ENCODE measurements around the gene C19orf81. TPM values are rescaled to one million over a fixed set of nuclear protein-coding genes. Genes with fewer than 3 reads are reported as not detected.

C19orf81 gene
- total and polyA plus RNA-seq, 2 experiments from 2014 or later = 1.6 TPM; not detected in 1

GRCh38 chr19:50646074-50646807, 3.0 kb upstream of the C19orf81 start:
- Histone ChIP-seq H3K9me3 (ENCODE audit: low read depth) (no peaks in the 10 kb centered on the region), H3K27me3 (replicated peaks; ENCODE audit: insufficient read depth) (peaks cover 4% of the 10 kb centered on the region), H2AFZ (no peak overlapping the region), H3K27ac (no peak overlapping the region), H3K4me1 (ENCODE audit: insufficient read depth) (no peaks in the 10 kb centered on the region), H3F3A (ENCODE audit: insufficient read depth) (no peaks in the 10 kb centered on the region), H4K20me1 (ENCODE audit: insufficient read depth) (no peaks in the 10 kb centered on the region), H3K4me3 (no peak overlapping the region), H3K9ac (no peak overlapping the region), H3K9me2 (ENCODE audit: insufficient read depth) (no peaks in the 10 kb centered on the region), H3K36me3 (ENCODE audit: low read depth) (no peaks in the 10 kb centered on the region), H3K79me2 (ENCODE audit: insufficient read depth) (no peaks in the 10 kb centered on the region), H3K4me2 (ENCODE audit: unreplicated experiment) (no peak overlapping the region)
- WGBS, 2 experiments (ENCODE audit: low coverage in 1 of 2, low lambda C conversion rate in 2 of 2, missing lambda C conversion rate in 2 of 2) = 15 to 18% methylated on average over 6 of the region's 6 CpGs
- in situ Hi-C loops (cut with MboI) = no loop called here
- DNase-seq = peak; percentile 72
- TF ChIP-seq EZH2 (IDR thresholded peaks at IDR 0.05; ENCODE audit: insufficient read depth, poor library complexity, severe bottlenecking) (no peak), EZH2phosphoT487 (IDR thresholded peaks at IDR 0.05; ENCODE audit: insufficient read depth, low read depth) (no peak)

GRCh38 chr19:50647879-50648615, 1.2 kb upstream of the C19orf81 start:
- Histone ChIP-seq H3K9me2 (ENCODE audit: insufficient read depth) (no peaks in the 10 kb centered on the region), H3K27ac (no peak overlapping the region), H3K4me1 (ENCODE audit: insufficient read depth) (no peaks in the 10 kb centered on the region), H3K79me2 (ENCODE audit: insufficient read depth) (no peaks in the 10 kb centered on the region), H2AFZ (no peak overlapping the region), H3K27me3 (replicated peaks; ENCODE audit: insufficient read depth) (peaks cover 11% of the 10 kb centered on the region), H3K9ac (no peak overlapping the region), H3K9me3 (ENCODE audit: low read depth) (no peaks in the 10 kb centered on the region), H3F3A (ENCODE audit: insufficient read depth) (no peaks in the 10 kb centered on the region), H3K4me3 (no peak overlapping the region), H3K4me2 (ENCODE audit: unreplicated experiment) (no peak overlapping the region), H3K36me3 (ENCODE audit: low read depth) (no peaks in the 10 kb centered on the region), H4K20me1 (ENCODE audit: insufficient read depth) (no peaks in the 10 kb centered on the region)
- 18 to 20% methylated on average over 10 of the region's 10 CpGs for WGBS, 2 experiments (ENCODE audit: low coverage in 1 of 2, low lambda C conversion rate in 2 of 2, missing lambda C conversion rate in 2 of 2)
- DNase-seq = no peak
- in situ Hi-C loops (cut with MboI) = no loop called here
- no peak for TF ChIP-seq EZH2phosphoT487 (IDR thresholded peaks at IDR 0.05; ENCODE audit: insufficient read depth, low read depth)

DNA sequence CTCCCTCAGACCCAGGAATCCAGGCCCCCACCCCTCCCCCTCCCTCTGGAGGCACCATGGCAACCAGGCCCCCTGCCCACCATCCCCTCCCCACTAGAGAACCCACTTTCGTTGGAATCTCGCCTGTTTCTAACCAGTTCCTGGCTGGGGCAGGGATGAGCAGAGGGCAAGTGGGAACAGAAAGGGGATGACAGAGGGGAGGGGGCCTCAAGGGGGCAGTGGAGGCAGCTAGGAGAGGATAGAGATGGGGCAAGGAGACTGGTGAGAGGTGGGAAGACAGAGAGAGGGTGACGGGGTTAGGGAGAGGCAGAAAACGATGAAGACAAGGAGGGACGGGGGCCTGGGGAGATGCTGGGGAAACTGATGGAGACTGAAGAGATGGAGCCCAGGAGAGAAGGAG, 586 bp upstream of the C19orf81 start:
- H3K36me3 ChIP-seq (ENCODE audit: low read depth) = no peaks in the 10 kb centered on the region
- H4K20me1 ChIP-seq (ENCODE audit: insufficient read depth) = no peaks in the 10 kb centered on the region
- H3K9me2 ChIP-seq (ENCODE audit: insufficient read depth) = no peaks in the 10 kb centered on the region
- no peak for DNase-seq
- H2AFZ ChIP-seq = no peak overlapping the region
- no peak overlapping the region for H3K4me3 ChIP-seq
- no peaks in the 10 kb centered on the region for H3K79me2 ChIP-seq (ENCODE audit: insufficient read depth)
- H3K4me2 ChIP-seq (ENCODE audit: unreplicated experiment) = no peak overlapping the region
- H3K9me3 ChIP-seq (ENCODE audit: low read depth) = no peaks in the 10 kb centered on the region
- in situ Hi-C loops (cut with MboI) = no loop called here
- no peak for TF ChIP-seq EZH2phosphoT487 (IDR thresholded peaks at IDR 0.05; ENCODE audit: insufficient read depth, low read depth)
- no peak for TF ChIP-seq EZH2 (IDR thresholded peaks at IDR 0.05; ENCODE audit: insufficient read depth, poor library complexity, severe bottlenecking)
- no peak overlapping the region for H3K9ac ChIP-seq
- peaks cover 11% of the 10 kb centered on the region for H3K27me3 ChIP-seq (replicated peaks; ENCODE audit: insufficient read depth)
- 0 to 8% methylated on average over 1 to 5 of the region's 5 CpGs for WGBS, 2 experiments (ENCODE audit: low coverage in 1 of 2, low lambda C conversion rate in 2 of 2, missing lambda C conversion rate in 2 of 2)
- H3F3A ChIP-seq (ENCODE audit: insufficient read depth) = no peaks in the 10 kb centered on the region
- H3K27ac ChIP-seq = no peak overlapping the region
- H3K4me1 ChIP-seq (ENCODE audit: insufficient read depth) = no peaks in the 10 kb centered on the region

DNA sequence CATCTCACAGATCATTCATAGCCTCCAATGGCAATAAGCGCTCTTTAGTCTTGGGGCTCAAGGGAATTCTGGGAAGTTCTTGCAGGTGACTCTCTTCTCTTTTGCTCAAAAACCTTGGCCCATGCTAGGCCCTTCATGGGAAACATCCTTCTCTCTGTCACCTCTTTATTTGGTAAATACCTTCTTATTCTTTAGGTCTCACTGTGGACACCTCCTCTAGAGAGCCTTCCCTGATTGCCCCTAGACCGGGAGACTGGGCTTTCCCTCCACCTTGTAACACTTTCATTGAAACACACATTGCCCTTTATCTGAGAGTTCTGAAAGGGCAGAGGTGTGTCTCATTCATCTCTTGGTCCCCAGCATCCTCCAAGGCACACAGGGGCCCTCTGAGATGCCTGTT, 1.9 kb downstream of the C19orf81 start:
- 68 to 76% methylated on average over 2 of the region's 2 CpGs for WGBS, 2 experiments (ENCODE audit: low coverage in 1 of 2, low lambda C conversion rate in 2 of 2, missing lambda C conversion rate in 2 of 2)

More for the DNA sequence above, 1.9 kb downstream of the C19orf81 start:
- TF ChIP-seq EZH2phosphoT487 (IDR thresholded peaks at IDR 0.05; ENCODE audit: insufficient read depth, low read depth) = no peak
- no peak for TF ChIP-seq EZH2 (IDR thresholded peaks at IDR 0.05; ENCODE audit: insufficient read depth, poor library complexity, severe bottlenecking)
- Histone ChIP-seq H3K79me2 (ENCODE audit: insufficient read depth) (no peaks in the 10 kb centered on the region), H2AFZ (no peak overlapping the region), H3F3A (ENCODE audit: insufficient read depth) (no peaks in the 10 kb centered on the region), H3K9me3 (ENCODE audit: low read depth) (no peaks in the 10 kb centered on the region), H3K9ac (no peak overlapping the region), H3K4me1 (ENCODE audit: insufficient read depth) (no peaks in the 10 kb centered on the region), H3K27ac (no peak overlapping the region), H3K27me3 (replicated peaks; ENCODE audit: insufficient read depth) (peaks cover 11% of the 10 kb centered on the region), H3K4me2 (ENCODE audit: unreplicated experiment) (no peak overlapping the region), H3K9me2 (ENCODE audit: insufficient read depth) (no peaks in the 10 kb centered on the region), H4K20me1 (ENCODE audit: insufficient read depth) (no peaks in the 10 kb centered on the region), H3K4me3 (no peak overlapping the region), H3K36me3 (ENCODE audit: low read depth) (no peaks in the 10 kb centered on the region)
- in situ Hi-C loops (cut with MboI) = no loop called here
- no peak for DNase-seq

Data from GM23248 (cell line).